T-helper 9 cell (primary cell): ENCODE data around the gene C11orf97.
"Not testable (repeated sequence)": the region's sequence is repeated elsewhere in the genome, so short reads cannot be mapped to it uniquely, and the experiment has no call there.

Experiments
- DNase-seq: peaks from one replicate; pipeline ENCODE4 v3.0.0-alpha.2; 2020
- total RNA-seq, 2 donors: gene quantifications; one replicate each; lab custom pipeline; 2026; lab: John Stamatoyannopoulos, UW

C11orf97 gene
- 0 reads per million in 2 donors for total RNA-seq

GRCh38 chr11:94511932-94512781, at the start of gene C11orf97:
Gene C11orf97 (plus strand): TSS chr11:94512461. CDS start chr11:94512529, 68 bp downstream.
- peak; percentile 28 for DNase-seq

GRCh38 chr11:94469416-94469815, 42.8 kb upstream of the C11orf97 start:
- DNase-seq: no peak

GRCh38 chr11:94472916-94473799, 39.1 kb upstream of the C11orf97 start:
- DNase-seq: no peak

- no peak for DNase-seq
These were observed 34.6 kb upstream of the C11orf97 start for GRCh38 chr11:94477624-94478023.

GRCh38 chr11:94481342-94481741, 30.9 kb upstream of the C11orf97 start:
- DNase-seq: no peak

- DNase-seq: no peak
These were observed 26.2 kb upstream of the C11orf97 start for GRCh38 chr11:94486068-94486467.

- peak; percentile 93 for DNase-seq
These were observed 18.8 kb upstream of the C11orf97 start, which contains the start of the genes ANKRD49 and MRE11 for GRCh38 chr11:94493281-94494125. Gene ANKRD49 (plus strand): TSS chr11:94493984. CDS start chr11:94496694, 2,710 bp downstream. Gene MRE11 (minus strand): TSS chr11:94493844. CDS start chr11:94492801, 1,043 bp downstream.

GRCh38 chr11:94494126-94494680, 18.1 kb upstream of the C11orf97 start:
- DNase-seq: no peak

- DNase-seq: no peak
These were observed 12.1 kb upstream of the C11orf97 start for GRCh38 chr11:94500181-94500580.

GRCh38 chr11:94501522-94501921, 10.7 kb upstream of the C11orf97 start:
- DNase-seq: no peak

- DNase-seq: no peak
These were observed 7.5 kb upstream of the C11orf97 start for GRCh38 chr11:94504689-94505293.

GRCh38 chr11:94506513-94506912, 5.7 kb upstream of the C11orf97 start:
- DNase-seq: not testable (repeated sequence)

GRCh38 chr11:94507485-94507884, 4.8 kb upstream of the C11orf97 start:
- DNase-seq: no peak

- DNase-seq: no peak
These were observed 830 bp downstream of the C11orf97 start for GRCh38 chr11:94513091-94513490.

GRCh38 chr11:94515398-94515797, 3.1 kb downstream of the C11orf97 start:
- no peak for DNase-seq

GRCh38 chr11:94516725-94517124, 4.5 kb downstream of the C11orf97 start:
- DNase-seq: no peak

GRCh38 chr11:94518300-94518699, 6.0 kb downstream of the C11orf97 start:
- no peak for DNase-seq

- DNase-seq: no peak
These were observed 7.3 kb downstream of the C11orf97 start for GRCh38 chr11:94519478-94520084.

- no peak for DNase-seq
These were observed 9.4 kb downstream of the C11orf97 start for GRCh38 chr11:94521684-94522083.

GRCh38 chr11:94524341-94524740, 12.1 kb downstream of the C11orf97 start:
- DNase-seq: no peak
